H1 (cell line): ENCODE data around the gene SLAIN2. TPM values are rescaled to one million over a fixed set of nuclear protein-coding genes. Genes with fewer than 3 reads are reported as not detected.

Source experiments
- CTCF ChIA-PET: fragments of 300-600 bp; sonication (Branson Sonifier 250); formaldehyde crosslinking; loops from one replicate; lab custom pipeline; 2021; ENCODE audit not compliant: partially characterized antibody; lab: Charles Lee
- POLR2A ChIA-PET: fragments of 300-600 bp; sonication (Branson Sonifier 250); formaldehyde crosslinking; loops from one replicate; lab custom pipeline; 2021; ENCODE audit warnings: inconsistent platforms; ENCODE audit not compliant: partially characterized antibody; lab: Charles Lee
- DNase-seq, 2 experiments: peaks; one replicate each; pipeline versions ENCODE4 v3.0.0 to v3.0.0-alpha.2; 2010 to 2022; ENCODE audit warnings: low spot score in 2 of 2, low read depth in 1 of 2, mixed read lengths in 1 of 2
- FAIRE-seq: peaks from 2 replicates; lab custom pipeline; 2011; peaks lifted over from hg19 to GRCh38; lab: Jason Lieb, UNC
- H2AFZ ChIP-seq: 2 replicates; pipeline ENCODE4 v1.8.1; 2012; ENCODE audit warnings: low read length, inconsistent platforms
- H2AK5ac ChIP-seq: 2 replicates; pipeline ENCODE4 v1.6.1; 2013; ENCODE audit warnings: low read depth, low read length
- H2BK120ac ChIP-seq: replicated peaks from 2 replicates; pipeline ENCODE3; 2013; ENCODE audit warnings: low read depth, low read length, inconsistent platforms
- H2BK12ac ChIP-seq: 2 replicates; pipeline ENCODE4 v1.6.1; 2013; ENCODE audit warnings: low read depth, low read length
- H2BK15ac ChIP-seq: 2 replicates; pipeline ENCODE4 v1.6.1; 2013; ENCODE audit warnings: low read length
- H2BK20ac ChIP-seq: 2 replicates; pipeline ENCODE4 v1.6.1; 2013; ENCODE audit warnings: low read length
- H2BK5ac ChIP-seq: 2 replicates; pipeline ENCODE4 v1.6.1; 2013; ENCODE audit warnings: low read depth, low read length
- H3K14ac ChIP-seq: 2 replicates; pipeline ENCODE4 v1.6.1; 2013; ENCODE audit warnings: inconsistent platforms; ENCODE audit not compliant: insufficient read length
- H3K18ac ChIP-seq: 2 replicates; pipeline ENCODE4 v1.6.1; 2013; ENCODE audit warnings: low read length; ENCODE audit errors: extremely low read depth
- H3K23ac ChIP-seq: 2 replicates; pipeline ENCODE4 v1.6.1; 2013; ENCODE audit warnings: inconsistent platforms; ENCODE audit not compliant: insufficient read length
- H3K23me2 ChIP-seq: 2 replicates; pipeline ENCODE4 v1.6.1; 2013; ENCODE audit warnings: low read depth, low read length
- H3K27ac ChIP-seq: 2 replicates; pipeline ENCODE4 v1.6.1; 2011; ENCODE audit warnings: low read depth, low read length, inconsistent platforms
- H3K27me3 ChIP-seq, 4 experiments: replicated peaks in 1 of 4; 1 replicate in 1 of 4; 2 replicates in 3 of 4; pipeline versions ENCODE4 v1.6.1 to v1.8.1; 2011 to 2013; ENCODE audit warnings: low read length in 3 of 4, mild to moderate bottlenecking in 3 of 4, inconsistent platforms in 2 of 4, mixed read lengths in 2 of 4, moderate library complexity in 1 of 4; ENCODE audit not compliant: control insufficient read depth in 3 of 4, insufficient read depth in 3 of 4; ENCODE audit errors: extremely low read depth in 1 of 4
- H3K36me3 ChIP-seq, 4 experiments: 2 replicates each; pipeline versions ENCODE4 v1.6.1 to v1.8.1; 2011 to 2013; ENCODE audit warnings: mild to moderate bottlenecking in 4 of 4, low read length in 3 of 4, moderate library complexity in 2 of 4, control low read depth in 1 of 4, inconsistent platforms in 1 of 4; ENCODE audit not compliant: insufficient read depth in 4 of 4, control insufficient read depth in 2 of 4
- H3K4ac ChIP-seq: replicated peaks from 2 replicates; pipeline ENCODE3; 2013; ENCODE audit warnings: low read length, low read depth, mixed read lengths, inconsistent platforms; ENCODE audit not compliant: insufficient read length
- H3K4me1 ChIP-seq, 4 experiments: replicated peaks in 1 of 4; 1 replicate in 1 of 4; 2 replicates in 3 of 4; pipeline versions ENCODE4 v1.6.1 to v1.8.1; 2011 to 2013; ENCODE audit warnings: low read length in 3 of 4, inconsistent platforms in 2 of 4, mixed read lengths in 1 of 4; ENCODE audit not compliant: insufficient read depth in 4 of 4, control insufficient read depth in 3 of 4
- H3K4me2 ChIP-seq, 2 experiments: 2 replicates each; pipeline versions ENCODE4 v1.6.1 to v1.8.1; 2011 to 2013; ENCODE audit warnings: low read depth in 2 of 2, low read length in 2 of 2, control low read depth in 1 of 2, inconsistent platforms in 1 of 2, mild to moderate bottlenecking in 1 of 2; ENCODE audit not compliant: insufficient read depth in 1 of 2
- H3K4me3 ChIP-seq, 4 experiments: fragments of 200-600, 300-600 bp in 1 of 4; sonication (generic), shearing (Covaris generic), sonication (Bioruptor Twin) in 1 of 4; 2 replicates each; pipeline versions ENCODE4 v1.5.1 to v1.8.1; 2011 to 2016; ENCODE audit warnings: low read length in 4 of 4, low read depth in 3 of 4, control low read depth in 2 of 4, inconsistent platforms in 2 of 4, mild to moderate bottlenecking in 2 of 4, mixed read lengths in 1 of 4, moderate library complexity in 1 of 4; ENCODE audit not compliant: insufficient read depth in 2 of 4; ENCODE audit errors: extremely low read depth in 1 of 4
- H3K56ac ChIP-seq: replicated peaks from 2 replicates; pipeline ENCODE3; 2013; ENCODE audit warnings: low read depth, mild to moderate bottlenecking, mixed read lengths, low read length, inconsistent platforms; ENCODE audit not compliant: insufficient read length
- H3K79me1 ChIP-seq: 2 replicates; pipeline ENCODE4 v1.6.1; 2013; ENCODE audit warnings: low read depth, low read length, control low read depth
- H3K79me2 ChIP-seq, 2 experiments: 2 replicates each; pipeline versions ENCODE4 v1.6.1 to v1.8.1; 2012 to 2013; ENCODE audit warnings: low read length in 2 of 2, mild to moderate bottlenecking in 2 of 2, inconsistent platforms in 1 of 2; ENCODE audit not compliant: insufficient read depth in 2 of 2, control insufficient read depth in 1 of 2
- H3K9ac ChIP-seq, 4 experiments: replicated peaks in 1 of 4; 1 replicate in 1 of 4; 2 replicates in 3 of 4; pipeline versions ENCODE4 v1.6.1 to v1.8.1; 2011 to 2013; ENCODE audit warnings: low read depth in 3 of 4, low read length in 3 of 4, control low read depth in 2 of 4, mild to moderate bottlenecking in 2 of 4, moderate library complexity in 2 of 4, inconsistent platforms in 1 of 4; ENCODE audit errors: extremely low read depth in 1 of 4
- H3K9me3 ChIP-seq, 2 experiments: 2 replicates each; pipeline versions ENCODE4 v1.6.1 to v1.8.1; 2012 to 2013; ENCODE audit warnings: mild to moderate bottlenecking in 2 of 2, moderate library complexity in 2 of 2, control low read depth in 1 of 2, inconsistent platforms in 1 of 2, low read depth in 1 of 2, low read length in 1 of 2, mixed read lengths in 1 of 2; ENCODE audit not compliant: insufficient read depth in 2 of 2
- H4K20me1 ChIP-seq, 2 experiments: replicated peaks in 1 of 2; 2 replicates each; pipeline versions ENCODE3 to v1.8.1; 2011 to 2013; ENCODE audit warnings: inconsistent platforms in 2 of 2, low read length in 2 of 2, mild to moderate bottlenecking in 1 of 2; ENCODE audit not compliant: insufficient read depth in 2 of 2, control insufficient read depth in 1 of 2
- H4K5ac ChIP-seq: 2 replicates; pipeline ENCODE4 v1.6.1; 2013; ENCODE audit warnings: low read length, low read depth, mixed read lengths, inconsistent platforms; ENCODE audit not compliant: insufficient read length
- H4K8ac ChIP-seq: 2 replicates; pipeline ENCODE4 v1.8.0; 2013; ENCODE audit warnings: mild to moderate bottlenecking, moderate library complexity, low read length, inconsistent platforms; ENCODE audit not compliant: insufficient read depth; ENCODE audit errors: extremely low read depth
- H4K91ac ChIP-seq: replicated peaks from 2 replicates; pipeline ENCODE3; 2013; ENCODE audit warnings: low read length, mixed read lengths, inconsistent platforms; ENCODE audit not compliant: insufficient read length
- BCL11A ChIP-seq, 2 experiments: IDR thresholded peaks; one replicate each; pipeline ENCODE4 v1.6.1; 2011; ENCODE audit warnings: low read depth in 2 of 2, low read length in 2 of 2, mild to moderate bottlenecking in 2 of 2
- CEBPB ChIP-seq: IDR thresholded peaks from 2 replicates; pipeline ENCODE4 v1.6.1; 2012; ENCODE audit warnings: low read depth, low read length
- CREB1 ChIP-seq: IDR thresholded peaks from 2 replicates; pipeline ENCODE4 v1.6.1; 2012; ENCODE audit warnings: inconsistent platforms
- EGR1 ChIP-seq: IDR thresholded peaks from 2 replicates; pipeline ENCODE4 v1.6.1; 2011; ENCODE audit warnings: low read depth, low read length, borderline replicate concordance
- PHF8 ChIP-seq: fragments of 200-600 bp; sonication (generic); conservative IDR thresholded peaks from 2 replicates; pipeline ENCODE4 v1.7.1; 2012; ENCODE audit warnings: low read depth, mild to moderate bottlenecking, inconsistent platforms, low read length, moderate library complexity
- POLR2A ChIP-seq, 2 experiments: IDR thresholded peaks; 1 replicate in 1 of 2; 2 replicates in 1 of 2; pipeline ENCODE4 v1.6.1; 2011; ENCODE audit warnings: low read depth in 2 of 2, low read length in 2 of 2, mild to moderate bottlenecking in 2 of 2; ENCODE audit errors: control extremely low read depth in 1 of 2
- SP4 ChIP-seq: IDR thresholded peaks from 2 replicates; pipeline ENCODE4 v1.6.1; 2012; ENCODE audit warnings: low read length, inconsistent platforms
- TAF7 ChIP-seq: optimal IDR thresholded peaks from 2 replicates; pipeline ENCODE3; 2011; ENCODE audit warnings: low read depth, mild to moderate bottlenecking, inconsistent platforms, low read length, moderate library complexity, borderline replicate concordance
- WGBS, 2 experiments: shearing (Covaris generic) in 1 of 2; methylation state at CpG; one replicate each; pipeline versions ENCODE4 v1.1.6 to v1.1.7; 2013 to 2015; ENCODE audit warnings: low lambda C conversion rate in 2 of 2, mixed read lengths in 2 of 2, inconsistent platforms in 1 of 2, low coverage in 1 of 2, missing lambda C conversion rate in 1 of 2; ENCODE audit not compliant: insufficient replicate concordance in 2 of 2, insufficient coverage in 1 of 2, insufficient read length in 1 of 2; ENCODE audit errors: extremely low coverage in 1 of 2, missing lambda C conversion rate in 1 of 2; 5-methylcytosine and 5-hydroxymethylcytosine counted together
- polyA plus RNA-seq, 7 experiments: library from polyadenylated mRNA; depleted of rRNA in 3 of 7; stranded (reverse) in 5 of 7; unstranded in 2 of 7; fragments of >200 nt in 5 of 7; fragments of 200-250 nt in 2 of 7; gene quantifications; 1 replicate in 5 of 7; 2 replicates in 1 of 7; 4 replicates in 1 of 7; pipeline versions ENCODE4 v1.2.1 to v1.2.3, GENCODE V29; 2011 to 2013; ENCODE audit warnings: missing spikeins in 2 of 7, mixed read lengths in 2 of 7
- total RNA-seq: library from RNA; stranded (reverse); fragmentation: NEBNext Ultra II Directional; extraction: Animal tissue kit (Norgen Biotek cat#: 25700); gene quantifications from 2 replicates; pipeline ENCODE4 v1.2.1, GENCODE V29; 2021

SLAIN2 gene
- total and polyA plus RNA-seq, 2 of the 8 experiments (the other 6 are each of a cell fraction or from before 2014, with no cell fraction given) = 8.2 to 40.0 TPM

DNA sequence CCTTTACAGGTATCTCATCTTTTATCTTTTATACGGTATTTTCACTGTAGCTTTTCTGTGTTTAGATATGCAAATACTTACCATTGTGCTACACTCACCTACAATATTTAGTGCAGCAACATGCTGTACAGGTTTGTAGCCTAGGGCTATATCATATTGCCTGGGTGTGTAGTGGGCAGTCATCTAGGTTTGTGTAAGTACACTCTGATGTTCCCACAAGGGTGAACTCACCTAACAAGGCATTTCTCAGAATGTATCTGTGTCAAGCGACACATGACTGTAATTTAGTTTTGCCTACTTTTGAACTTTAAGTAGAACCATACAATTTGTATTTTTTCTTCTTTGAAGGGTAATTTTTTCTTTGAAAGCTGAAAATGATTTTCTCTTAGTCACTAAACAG lies 87.6 kb downstream of the SLAIN2 start:
- H3K4me3 ChIP-seq = no peak overlapping the region
- H4K20me1 ChIP-seq = no peaks in the 10 kb centered on the region
- H4K91ac ChIP-seq = no peak overlapping the region
- TF ChIP-seq PHF8 (no peak), EGR1 (no peak), CEBPB (no peak), TAF7 (no peak), SP4 (no peak), CREB1 (no peak), BCL11A (IDR thresholded peaks at IDR 0.05; ENCODE audit: low read depth in 2 of 2, low read length in 2 of 2) (no peak), POLR2A (IDR thresholded peaks at IDR 0.05; ENCODE audit: control extremely low read depth in 1 of 2, low read depth in 2 of 2, low read length in 2 of 2) (no peak)
- no peak overlapping the region for H2BK20ac ChIP-seq
- DNase-seq (no peak), FAIRE-seq (no peak)
- H3K9me3 ChIP-seq = no peaks in the 10 kb centered on the region
- H3K4me1 ChIP-seq = peaks cover 0 to 7% (median 2%) of the 10 kb centered on the region in 4 experiments; a peak in 2 of 7 replicates
- no peak overlapping the region for H3K9ac ChIP-seq
- no peak overlapping the region for H2BK12ac ChIP-seq
- no peaks in the 10 kb centered on the region; the same call in 1 of the 2 replicates for H3K23me2 ChIP-seq
- no peak overlapping the region for H2AFZ ChIP-seq
- H3K79me1 ChIP-seq = no peaks in the 10 kb centered on the region
- no peak overlapping the region for H2BK120ac ChIP-seq
- WGBS, 2 experiments = 93% methylated on average over 2 of the region's 2 CpGs; no CpG with 5 or more reads in 1 of the 2 experiments
- H3K79me2 ChIP-seq = no peaks in the 10 kb centered on the region
- H3K14ac ChIP-seq = no peak overlapping the region
- H3K27me3 ChIP-seq = no peaks in the 10 kb centered on the region
- H4K5ac ChIP-seq = no peak overlapping the region
- no peak overlapping the region for H3K27ac ChIP-seq
- H3K18ac ChIP-seq = no peak overlapping the region
- H3K23ac ChIP-seq = no peak overlapping the region
- no peak overlapping the region for H2BK15ac ChIP-seq
- CTCF ChIA-PET = interaction anchor here (0.7 to 0.9 kb wide), 2 partner anchors 86 to 87 kb away, joined by 3 read pairs; no protein-coding TSS in a partner anchor
- POLR2A ChIA-PET = no interaction called here
- no peak overlapping the region for H4K8ac ChIP-seq
- H3K36me3 ChIP-seq = no peaks in the 10 kb centered on the region
- no peak overlapping the region for H2AK5ac ChIP-seq
- no peak overlapping the region for H3K4ac ChIP-seq
- no peak overlapping the region for H2BK5ac ChIP-seq
- no peak overlapping the region for H3K56ac ChIP-seq
- no peak overlapping the region for H3K4me2 ChIP-seq
